ENCODE measurements around the gene CYBRD1. TPM values are rescaled to one million over a fixed set of nuclear protein-coding genes. Genes with fewer than 3 reads are reported as not detected.

The CYBRD1 gene
- total RNA-seq, 3 donors from 2014 or later (not counting 1 experiment from before 2014, with no cell fraction given), result 13.6 to 28.7 (median 16.4) TPM

DNA sequence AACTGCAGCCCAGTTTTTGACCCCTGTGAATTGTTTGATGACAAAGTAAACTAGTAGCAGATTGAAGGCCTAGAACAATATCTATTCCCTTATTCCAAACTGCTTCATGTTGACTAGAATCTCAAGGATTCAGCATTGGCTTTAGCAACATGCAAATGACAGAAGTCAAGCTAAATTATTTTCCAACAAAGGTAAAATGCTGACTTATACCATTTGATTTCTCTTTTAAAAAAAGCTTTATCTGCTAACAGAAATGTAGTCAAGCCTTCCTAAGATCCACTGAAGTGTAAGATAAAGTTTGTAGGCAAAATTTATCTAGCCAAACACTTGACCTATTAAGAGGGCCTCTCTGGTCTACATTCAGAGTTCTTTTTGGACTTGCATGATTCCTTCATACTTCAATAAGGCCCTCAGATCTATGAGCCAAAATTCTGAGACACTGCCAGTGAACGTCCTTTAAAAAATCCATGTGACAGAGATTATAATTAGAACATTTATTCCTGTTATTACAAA, 9.5 kb upstream of the CYBRD1 start:
- H3K27ac Mint-ChIP-seq, result no peak overlapping the region
- Histone ChIP-seq H3K4me1 (ENCODE audit: control insufficient read depth, insufficient read depth, low read length) (no peaks in the 10 kb centered on the region), H3K27me3 (ENCODE audit: control insufficient read depth, insufficient read depth, low read length) (no peaks in the 10 kb centered on the region), H3K9me3 (ENCODE audit: control insufficient read depth, insufficient read depth, low read length) (no peaks in the 10 kb centered on the region), H3K4me3 (ENCODE audit: low read length) (no peak overlapping the region), H3K27ac (ENCODE audit: low read length) (no peak overlapping the region), H3K36me3 (ENCODE audit: control insufficient read depth, insufficient read depth, low read length) (no peaks in the 10 kb centered on the region)
- DNase-seq, result no peak
- no CpG with 5 or more reads among the region's 1 CpG for WGBS (ENCODE audit: insufficient coverage)
- peaks cover 0 to 5% of the 10 kb centered on the region in 2 donors for H3K4me1 Mint-ChIP-seq
- intact Hi-C loops (cut with micrococcal nuclease), result no loop called here
- no peak for ATAC-seq
- TF ChIP-seq, protein P1, sequence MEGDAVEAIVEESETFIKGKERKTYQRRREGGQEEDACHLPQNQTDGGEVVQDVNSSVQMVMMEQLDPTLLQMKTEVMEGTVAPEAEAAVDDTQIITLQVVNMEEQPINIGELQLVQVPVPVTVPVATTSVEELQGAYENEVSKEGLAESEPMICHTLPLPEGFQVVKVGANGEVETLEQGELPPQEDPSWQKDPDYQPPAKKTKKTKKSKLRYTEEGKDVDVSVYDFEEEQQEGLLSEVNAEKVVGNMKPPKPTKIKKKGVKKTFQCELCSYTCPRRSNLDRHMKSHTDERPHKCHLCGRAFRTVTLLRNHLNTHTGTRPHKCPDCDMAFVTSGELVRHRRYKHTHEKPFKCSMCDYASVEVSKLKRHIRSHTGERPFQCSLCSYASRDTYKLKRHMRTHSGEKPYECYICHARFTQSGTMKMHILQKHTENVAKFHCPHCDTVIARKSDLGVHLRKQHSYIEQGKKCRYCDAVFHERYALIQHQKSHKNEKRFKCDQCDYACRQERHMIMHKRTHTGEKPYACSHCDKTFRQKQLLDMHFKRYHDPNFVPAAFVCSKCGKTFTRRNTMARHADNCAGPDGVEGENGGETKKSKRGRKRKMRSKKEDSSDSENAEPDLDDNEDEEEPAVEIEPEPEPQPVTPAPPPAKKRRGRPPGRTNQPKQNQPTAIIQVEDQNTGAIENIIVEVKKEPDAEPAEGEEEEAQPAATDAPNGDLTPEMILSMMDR (IDR thresholded peaks at IDR 0.05), result no peak
- H3K9me3 Mint-ChIP-seq, result no peaks in the 10 kb centered on the region
- peaks cover 7 to 10% of the 10 kb centered on the region in 2 donors for H3K27me3 Mint-ChIP-seq (ENCODE audit: low read depth in 2 of 2)
- no peaks in the 10 kb centered on the region for H3K36me3 Mint-ChIP-seq
- H3K4me3 Mint-ChIP-seq, result no peak overlapping the region

DNA sequence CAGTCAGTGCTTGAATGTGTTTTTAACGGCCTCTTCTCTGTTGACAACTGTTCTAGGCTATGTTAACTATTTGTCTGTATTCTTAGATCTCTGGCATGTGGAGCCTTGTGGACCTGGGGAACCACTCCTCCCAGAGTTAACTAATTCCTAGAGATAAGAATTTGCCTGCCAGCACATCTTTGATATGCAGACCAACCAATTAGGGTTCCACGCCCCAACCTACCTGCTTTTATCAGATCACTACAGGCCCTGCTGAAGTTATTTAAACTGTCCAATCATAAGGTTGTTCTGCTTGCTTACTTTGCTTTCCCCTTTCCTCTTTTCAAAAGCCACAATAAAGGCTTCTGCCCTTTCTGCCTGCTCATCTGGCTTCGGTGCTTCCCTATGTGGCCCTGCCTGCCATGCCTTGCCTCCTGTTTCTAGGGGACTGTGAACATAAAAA, 8.5 kb upstream of the CYBRD1 start:
- Histone ChIP-seq H3K27me3 (ENCODE audit: control insufficient read depth, insufficient read depth, low read length) (no peaks in the 10 kb centered on the region), H3K9me3 (ENCODE audit: control insufficient read depth, insufficient read depth, low read length) (no peaks in the 10 kb centered on the region), H3K4me1 (ENCODE audit: control insufficient read depth, insufficient read depth, low read length) (no peaks in the 10 kb centered on the region), H3K4me3 (ENCODE audit: low read length) (no peak overlapping the region), H3K36me3 (ENCODE audit: control insufficient read depth, insufficient read depth, low read length) (no peaks in the 10 kb centered on the region), H3K27ac (ENCODE audit: low read length) (no peak overlapping the region)
- H3K4me3 Mint-ChIP-seq, result no peak overlapping the region
- peaks cover 7 to 12% of the 10 kb centered on the region in 2 donors for H3K27me3 Mint-ChIP-seq (ENCODE audit: low read depth in 2 of 2)
- no peak overlapping the region for H3K27ac Mint-ChIP-seq
- ATAC-seq, result no peak
- no peaks in the 10 kb centered on the region for H3K9me3 Mint-ChIP-seq
- WGBS (ENCODE audit: insufficient coverage), result 42% methylated on average over 3 of the region's 3 CpGs
- H3K4me1 Mint-ChIP-seq, result peaks cover 0 to 5% of the 10 kb centered on the region in 2 donors
- intact Hi-C loops (cut with micrococcal nuclease), result no loop called here
- H3K36me3 Mint-ChIP-seq, result no peaks in the 10 kb centered on the region
- TF ChIP-seq, protein P1 (IDR thresholded peaks at IDR 0.05), result no peak
- no peak for DNase-seq

DNA sequence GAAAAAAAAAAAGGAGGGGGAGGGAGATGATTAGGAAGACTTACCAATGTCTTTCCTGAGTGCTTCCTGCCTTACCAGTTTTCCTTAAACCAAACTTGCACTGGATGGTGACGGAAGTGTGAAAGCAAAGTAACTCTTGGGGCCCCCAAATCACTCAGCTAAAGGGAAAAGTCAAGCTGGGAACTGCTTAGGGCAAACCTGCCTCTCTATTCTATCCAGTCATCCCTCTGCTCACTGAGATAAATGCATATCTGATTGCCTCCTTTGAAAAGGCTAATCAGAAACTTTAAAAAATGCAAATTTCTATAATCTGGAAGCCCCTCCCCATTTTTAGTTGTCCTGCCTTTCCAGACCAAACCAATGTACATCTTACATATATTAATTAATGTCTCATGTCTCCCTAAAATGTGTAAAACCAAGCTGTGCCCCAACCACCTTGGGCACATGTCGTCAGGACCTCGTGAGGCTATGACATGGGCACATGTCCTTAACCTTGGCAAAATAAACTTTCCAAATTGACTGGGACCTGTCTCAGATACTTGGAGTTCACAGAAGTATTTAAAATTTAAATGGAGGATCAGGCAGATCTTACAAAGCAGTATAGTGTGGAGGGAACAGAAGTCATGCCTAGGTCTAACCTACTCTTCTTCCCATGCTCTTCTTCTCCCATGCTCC, 7.2 kb upstream of the CYBRD1 start:
- TF ChIP-seq, protein P1 (IDR thresholded peaks at IDR 0.05), result no peak
- intact Hi-C loops (cut with micrococcal nuclease), result no loop called here
- Histone ChIP-seq H3K36me3 (ENCODE audit: control insufficient read depth, insufficient read depth, low read length) (no peaks in the 10 kb centered on the region), H3K9me3 (ENCODE audit: control insufficient read depth, insufficient read depth, low read length) (no peaks in the 10 kb centered on the region), H3K4me1 (ENCODE audit: control insufficient read depth, insufficient read depth, low read length) (no peaks in the 10 kb centered on the region), H3K27me3 (ENCODE audit: control insufficient read depth, insufficient read depth, low read length) (no peaks in the 10 kb centered on the region), H3K4me3 (ENCODE audit: low read length) (no peak overlapping the region), H3K27ac (ENCODE audit: low read length) (no peak overlapping the region)
- no peaks in the 10 kb centered on the region for H3K9me3 Mint-ChIP-seq
- H3K27me3 Mint-ChIP-seq (ENCODE audit: low read depth in 2 of 2), result peaks cover 7 to 12% of the 10 kb centered on the region in 2 donors
- no peak overlapping the region for H3K27ac Mint-ChIP-seq
- no peak overlapping the region for H3K4me3 Mint-ChIP-seq
- no peaks in the 10 kb centered on the region for H3K36me3 Mint-ChIP-seq
- ATAC-seq (no peak), DNase-seq (no peak)
- peaks cover under 1 to 6% of the 10 kb centered on the region in 2 donors for H3K4me1 Mint-ChIP-seq
- WGBS (ENCODE audit: insufficient coverage), result 85% methylated on average over 3 of the region's 3 CpGs
